Stimulated activated CD4-positive, alpha-beta T cell treated with anti-CD3 and anti-CD28 coated beads, Interleukin-4, amount 100 ng/mL, for 48 hours (primary cell): ENCODE measurements around the gene FUT2.
A peak's percentile ranks its signal among the peaks of the same experiment; 100 is the strongest.

Experiments
- DNase-seq, 2 donors: peaks; one replicate each; pipeline ENCODE4 v3.0.0-alpha.2; 2020; ENCODE audit warnings: low read depth in 2 of 2

FUT2 gene

DNA sequence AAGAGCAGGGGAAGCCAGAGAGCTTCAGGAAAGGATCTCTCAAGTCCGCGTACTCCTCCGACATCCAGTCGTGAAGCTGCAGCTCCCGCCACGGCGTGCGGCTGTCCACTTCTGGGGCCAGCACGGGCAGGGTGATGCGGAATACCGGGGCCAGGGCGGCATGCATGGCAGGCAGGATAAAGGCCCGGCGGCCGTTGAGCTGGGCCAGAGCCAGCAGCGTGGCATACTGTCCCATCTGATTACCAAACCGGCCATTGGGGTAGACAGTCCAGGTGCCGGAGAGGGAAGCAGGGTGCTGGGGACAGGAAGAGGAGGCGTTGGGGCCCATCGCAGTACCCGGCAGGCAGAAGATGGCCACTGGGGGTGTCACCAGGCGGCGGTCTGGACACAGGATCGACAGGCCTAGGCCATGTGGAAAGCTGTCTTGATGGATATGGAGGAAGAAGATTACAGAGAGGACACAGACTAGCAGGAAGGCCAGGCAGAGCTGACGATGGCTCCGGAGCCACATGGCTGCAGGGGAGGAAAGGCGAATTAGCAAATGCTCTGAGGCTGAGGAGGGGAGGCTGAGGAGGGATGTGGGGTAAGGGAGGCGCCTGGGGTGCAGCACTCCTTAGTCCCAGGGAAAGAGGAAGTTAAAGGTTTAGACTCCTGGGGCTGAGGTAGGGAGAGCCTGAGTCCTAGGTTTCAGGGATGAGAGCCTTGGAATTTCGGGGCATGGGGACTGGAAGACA lies 55.2 kb downstream of the FUT2 start:
- no peak for DNase-seq

DNA sequence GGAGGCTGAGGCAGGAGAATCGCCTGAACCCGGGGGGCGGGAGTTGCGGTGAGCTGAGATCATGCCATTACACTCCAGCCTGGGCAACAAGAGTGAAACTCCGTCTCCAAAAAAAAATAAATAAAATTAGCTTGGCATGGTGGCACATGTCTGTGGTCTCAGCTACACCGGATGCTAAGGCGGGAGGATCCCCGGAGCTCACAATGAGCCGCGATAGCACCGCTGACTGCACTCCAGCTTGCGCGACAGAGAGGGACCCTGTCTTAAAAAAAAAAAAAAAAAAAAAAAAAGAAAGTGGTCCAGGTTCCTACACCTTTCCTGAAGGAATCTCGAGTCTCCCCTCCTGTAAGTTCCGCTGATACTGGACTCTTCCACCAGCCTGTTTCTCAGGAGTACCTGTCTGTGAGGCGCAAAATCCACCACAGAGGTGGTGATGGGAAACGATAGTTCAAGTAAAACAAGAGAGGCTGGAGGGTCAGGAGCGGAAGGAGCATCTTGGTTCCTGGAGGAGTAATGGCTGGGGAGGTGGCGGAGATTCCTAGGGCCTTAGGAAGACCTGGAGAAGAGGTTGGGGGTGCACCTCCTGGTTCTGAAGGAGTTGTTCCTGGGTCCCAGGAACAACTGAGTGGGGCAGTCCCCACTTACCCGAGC lies 56.2 kb downstream of the FUT2 start:
- no peak for DNase-seq

DNA sequence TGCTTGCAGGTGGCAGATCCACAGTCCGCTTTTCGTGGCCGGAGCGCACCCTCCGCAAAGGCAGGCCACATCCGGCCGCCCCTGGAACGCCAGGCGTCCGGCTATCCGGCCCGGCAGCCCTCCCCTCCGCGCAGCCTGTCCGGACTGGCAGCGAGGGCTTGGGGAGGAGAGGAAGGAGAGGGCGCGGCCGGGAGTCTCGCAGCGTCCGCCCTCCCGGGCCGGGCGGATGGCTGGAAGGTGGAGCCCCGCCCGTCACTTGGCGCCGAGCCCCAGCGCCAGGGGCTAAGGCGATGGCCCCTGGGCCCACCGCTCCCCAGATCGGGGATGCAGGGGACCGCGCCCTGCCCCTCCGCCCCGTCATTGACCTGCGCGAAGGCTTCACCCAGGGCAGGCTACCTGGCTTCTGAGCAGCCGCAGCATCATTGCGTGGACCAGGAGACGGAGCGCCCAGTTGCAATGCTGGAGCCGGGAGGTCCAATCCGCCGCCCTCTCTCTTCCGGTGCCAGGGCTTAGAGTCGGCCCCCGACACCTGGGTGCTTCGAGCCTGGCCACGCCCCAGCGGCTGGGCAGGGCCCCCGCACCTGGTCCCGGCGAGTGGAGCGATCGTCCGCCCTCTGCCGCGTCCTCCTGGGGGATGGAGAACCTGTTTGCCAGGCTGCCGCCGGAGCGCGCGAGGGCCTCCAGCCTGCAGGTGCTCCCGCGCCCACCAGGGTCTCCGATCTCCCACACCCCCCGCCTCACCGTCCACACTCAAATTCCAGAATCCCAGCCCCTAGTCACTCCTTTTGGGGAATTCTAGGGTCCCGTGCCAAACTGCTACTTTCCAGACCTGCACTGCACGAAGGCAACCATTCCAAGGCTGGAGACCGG lies 57.0 kb downstream of the FUT2 start, which contains the start of gene FUT1:
TSS of gene FUT1 (minus strand) at position 146 of the 870 bp plus-strand sequence. CDS start 1,360 bp downstream, outside the sequence.
- peak in 1 of 2 donors; percentile 13 for DNase-seq

DNA sequence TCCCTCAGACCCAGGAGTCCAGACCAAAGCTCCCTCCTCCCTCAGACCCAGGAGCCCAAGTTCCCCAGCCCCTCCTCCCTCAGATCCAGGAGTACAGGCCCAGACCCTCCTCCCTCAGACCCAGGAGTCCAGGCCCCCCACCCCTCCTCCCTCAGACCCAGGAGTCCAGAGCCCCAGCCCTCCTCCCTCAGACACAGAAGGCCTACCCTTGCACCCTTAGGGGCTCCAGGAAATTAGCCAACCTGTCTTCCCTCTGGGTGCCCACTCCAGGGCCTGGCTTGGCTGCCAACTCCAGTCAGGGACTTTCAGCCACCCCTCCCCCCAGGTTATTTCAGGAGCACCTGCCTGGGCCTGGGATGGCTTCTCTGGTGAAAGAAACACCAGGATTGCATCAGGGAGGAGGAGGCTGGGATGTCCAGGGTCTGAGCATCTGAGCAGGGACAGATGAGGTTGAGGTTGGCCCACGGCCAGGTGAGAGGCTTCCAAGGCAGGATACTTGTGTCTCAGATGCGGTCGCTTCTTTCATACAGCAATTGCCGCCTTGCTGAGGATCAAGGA lies 59.4 kb downstream of the FUT2 start, which contains the start of gene FGF21:
TSS of gene FGF21 (plus strand) at position 441 of the 558 bp plus-strand sequence. CDS start 713 bp downstream, outside the sequence.
- no peak for DNase-seq
